Superior temporal gyrus (tissue), 1 donor: Measurements from ENCODE around the gene ELF1.
"Not testable (repeated sequence)": the region's sequence is repeated elsewhere in the genome, so short reads cannot be mapped to it uniquely, and the experiment has no call there.

Experiments
- DNase-seq: peaks from one replicate; pipeline ENCODE4 v3.0.0-alpha.2; 2016; ENCODE audit errors: extremely low spot score

The ELF1 gene

GRCh38 chr13:40983259-40983658 lies 35.9 kb downstream of the ELF1 start:
- peak; percentile 62 for DNase-seq

GRCh38 chr13:40982772-40983171 lies 36.3 kb downstream of the ELF1 start:
- DNase-seq: peak; percentile 77

DNA sequence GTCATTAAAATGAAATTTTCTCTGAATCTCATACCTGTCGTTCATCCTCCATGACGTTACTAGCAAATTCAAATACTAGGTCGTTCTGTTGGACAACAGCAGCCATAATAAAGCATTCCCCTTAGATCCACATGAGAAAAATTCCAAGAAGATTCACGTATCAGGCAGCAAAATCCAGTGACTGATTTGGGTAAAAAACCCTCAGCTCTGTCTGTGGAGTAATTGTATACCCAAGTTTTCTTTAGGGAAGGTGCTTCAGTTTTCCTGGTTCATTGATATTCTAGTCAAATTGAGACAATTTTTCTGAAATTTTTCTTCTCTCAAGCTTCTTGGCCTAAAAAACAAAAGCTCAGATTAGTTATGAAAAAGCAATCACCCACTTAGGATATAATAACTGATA lies 37.2 kb downstream of the ELF1 start:
- DNase-seq: no peak

DNA sequence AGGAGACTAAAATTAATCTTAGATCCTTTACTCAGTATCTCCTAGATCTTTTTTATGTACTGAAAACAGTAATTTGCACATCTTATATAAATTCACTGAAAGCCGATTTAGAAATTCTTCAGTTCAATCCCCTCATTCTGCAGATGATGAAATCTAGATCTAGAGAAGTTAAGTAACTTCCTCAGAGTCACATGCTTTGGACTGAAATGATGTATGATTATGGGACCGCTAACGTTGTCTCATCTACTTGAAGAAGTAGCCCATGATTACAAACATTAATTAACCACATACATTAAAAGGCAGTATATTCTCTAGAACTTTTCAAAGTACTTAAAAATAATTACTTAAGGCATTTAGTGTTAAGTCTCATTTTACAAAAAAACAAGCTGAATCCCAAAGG lies 37.8 kb downstream of the ELF1 start:
- no peak for DNase-seq

DNA sequence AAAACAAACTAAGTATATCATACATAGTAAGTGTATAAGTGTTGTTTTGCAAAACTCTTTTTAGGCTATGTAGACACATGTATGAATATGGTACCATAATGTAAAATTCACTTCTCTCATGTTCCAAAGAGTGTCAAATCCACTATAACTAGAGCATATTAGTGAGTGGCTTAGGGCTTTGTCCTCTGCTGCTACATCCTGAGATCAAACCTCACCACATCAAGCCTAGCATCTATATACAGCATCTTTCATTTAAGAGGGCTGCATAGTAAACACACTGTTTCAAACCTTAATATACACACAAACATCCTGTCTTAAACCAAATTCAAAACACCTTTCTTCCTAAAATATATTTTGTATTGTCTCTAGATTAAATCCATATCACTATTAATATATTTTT lies 38.7 kb downstream of the ELF1 start:
- no peak for DNase-seq

- DNase-seq: no peak
These were observed 39.9 kb downstream of the ELF1 start for GRCh38 chr13:40979232-40979631.

DNA sequence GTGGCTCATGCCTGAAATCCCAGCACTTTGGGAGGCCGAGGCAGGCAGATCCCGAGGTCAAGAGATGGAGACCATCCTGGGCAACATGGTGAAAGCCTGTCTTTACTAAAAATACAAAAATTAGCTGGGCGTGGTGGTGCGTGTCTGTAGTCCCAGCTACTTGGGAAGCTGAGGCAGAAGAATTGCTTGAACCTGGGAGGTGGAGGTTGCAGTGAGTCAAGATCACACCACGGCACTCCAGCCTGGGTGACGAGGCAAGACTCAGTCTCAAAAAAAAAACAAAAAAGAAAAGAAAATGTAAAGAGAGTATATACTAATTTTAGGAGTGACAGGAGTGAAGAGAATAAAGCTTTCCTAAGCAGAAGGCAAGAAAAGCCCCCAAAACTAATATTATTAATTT lies 41.0 kb downstream of the ELF1 start:
- not testable (repeated sequence) for DNase-seq

GRCh38 chr13:40975441-40975840 lies 43.7 kb downstream of the ELF1 start:
- no peak for DNase-seq

DNA sequence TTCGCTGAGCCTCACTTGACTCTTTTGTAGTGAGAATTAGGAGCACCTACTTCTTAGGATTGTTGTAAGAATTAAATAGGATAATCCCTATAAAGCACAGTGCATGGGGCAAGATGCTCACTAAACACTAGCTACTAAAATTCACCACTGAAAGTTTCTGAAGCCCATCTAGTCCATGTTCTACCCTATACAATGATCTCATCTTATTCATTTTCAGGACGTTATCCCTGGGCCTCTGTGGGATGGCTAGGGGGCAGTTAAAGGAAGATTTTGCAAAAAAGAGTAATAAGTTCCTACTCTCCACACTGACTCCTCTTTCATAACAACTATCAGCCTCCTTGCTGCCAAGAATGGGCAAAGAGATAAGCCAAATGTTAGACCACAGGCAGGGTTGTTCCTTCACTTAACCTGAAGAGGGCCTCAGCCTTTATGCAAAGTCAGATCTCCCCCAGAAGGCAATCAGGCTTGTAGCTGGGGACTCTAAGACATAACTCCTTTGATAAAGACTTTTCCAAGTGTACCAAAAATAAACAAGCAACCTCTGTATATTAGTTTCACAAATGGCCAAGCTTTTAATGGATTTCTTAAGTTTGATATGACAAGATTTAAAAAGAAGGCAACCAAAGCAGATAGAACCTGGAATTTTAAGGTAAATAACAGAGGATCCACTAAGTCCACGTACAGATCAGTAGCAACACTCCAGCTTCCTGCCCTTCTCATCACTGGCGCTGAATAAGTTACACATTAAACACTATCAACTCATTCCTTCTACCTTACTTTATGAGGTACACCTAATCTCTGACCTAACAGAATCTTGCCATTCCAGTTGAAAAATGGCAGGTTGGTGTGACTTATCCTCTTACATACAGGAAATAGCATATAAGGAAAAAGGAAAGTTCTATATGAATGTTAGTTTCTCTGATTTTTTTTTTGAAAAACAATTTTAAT lies 44.4 kb downstream of the ELF1 start:
- no peak for DNase-seq

GRCh38 chr13:40973409-40973808 lies 45.7 kb downstream of the ELF1 start:
- DNase-seq: no peak

- DNase-seq: no peak
These were observed 47.8 kb downstream of the ELF1 start for GRCh38 chr13:40971321-40971720.

DNA sequence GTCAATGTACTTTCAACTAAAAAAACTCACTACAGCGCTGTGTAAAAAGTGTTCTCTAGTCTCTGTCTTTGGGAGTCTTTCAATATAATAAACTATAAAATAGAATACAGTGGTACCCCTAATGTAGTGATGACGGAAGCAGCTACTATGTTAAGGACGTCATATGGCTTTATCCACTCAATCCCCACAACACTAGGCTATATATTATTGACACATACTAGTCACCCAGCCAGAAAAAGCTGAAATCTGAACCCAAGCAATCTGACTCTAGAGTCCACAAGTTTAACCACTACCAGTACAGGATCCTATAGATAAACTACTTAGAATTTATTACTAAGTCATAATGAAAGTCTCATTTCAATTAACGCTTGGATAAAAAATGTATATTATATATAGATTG lies 48.3 kb downstream of the ELF1 start:
- no peak for DNase-seq

DNA sequence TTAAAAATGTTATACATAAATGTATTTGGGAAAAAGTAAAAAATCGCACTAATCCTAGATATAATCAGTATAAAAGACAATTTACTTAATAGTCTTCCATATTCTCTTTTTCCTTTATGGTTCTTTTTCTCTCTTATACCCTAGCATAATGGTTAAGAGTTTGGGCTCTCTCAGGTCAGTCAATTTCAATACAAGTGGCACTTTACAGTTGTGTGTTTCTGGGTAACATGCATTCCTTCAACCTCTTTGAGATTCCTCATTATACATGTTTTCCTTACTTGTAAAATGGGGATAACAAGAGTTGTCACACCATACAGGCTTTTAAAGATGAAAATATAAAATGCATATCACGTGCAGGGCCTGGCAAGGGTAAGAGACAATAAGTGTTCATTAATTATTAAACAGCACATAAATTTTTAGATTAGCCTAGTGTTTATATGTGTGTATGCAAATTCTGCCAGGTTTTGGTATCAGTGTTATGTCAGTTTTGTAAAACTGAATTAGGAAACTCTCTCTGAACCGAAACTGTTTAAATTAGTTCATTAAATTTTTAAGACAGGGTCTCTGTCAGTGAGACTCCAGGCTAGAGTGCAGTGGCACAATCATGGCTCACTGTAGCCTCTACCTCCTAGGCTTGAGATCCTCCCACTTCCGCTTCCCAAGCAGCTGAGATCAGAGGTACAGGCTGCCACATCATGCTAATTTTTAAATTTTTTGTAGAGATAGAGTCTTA lies 49.8 kb downstream of the ELF1 start:
- no peak for DNase-seq

DNA sequence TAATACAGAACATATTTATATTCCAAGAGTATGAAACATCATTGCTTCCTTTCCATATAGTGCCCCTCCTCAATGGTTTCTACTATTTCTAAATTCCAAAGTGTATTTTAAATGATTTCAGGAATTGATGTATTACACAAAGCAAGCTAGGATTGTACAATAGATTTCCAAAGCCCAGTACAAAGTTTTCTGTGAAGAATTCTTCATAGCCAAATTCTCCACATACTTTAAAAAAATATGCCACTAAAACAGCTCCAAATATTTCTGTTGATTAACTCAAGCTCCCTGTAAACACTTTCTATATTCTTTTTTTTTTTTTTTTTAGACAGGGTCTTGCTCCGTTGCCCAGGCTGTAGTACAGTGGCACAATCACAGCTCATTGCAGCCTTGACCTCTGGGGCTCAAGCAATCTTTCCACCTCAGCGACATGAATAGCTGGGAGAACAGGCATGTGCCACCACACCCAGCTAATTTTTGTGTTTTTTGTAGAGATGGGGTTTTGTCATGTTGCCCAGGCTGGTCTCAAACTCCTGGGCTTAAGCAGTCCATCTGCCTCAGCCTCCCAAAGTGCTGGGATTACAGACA lies 50.6 kb downstream of the ELF1 start:
- DNase-seq: no peak

DNA sequence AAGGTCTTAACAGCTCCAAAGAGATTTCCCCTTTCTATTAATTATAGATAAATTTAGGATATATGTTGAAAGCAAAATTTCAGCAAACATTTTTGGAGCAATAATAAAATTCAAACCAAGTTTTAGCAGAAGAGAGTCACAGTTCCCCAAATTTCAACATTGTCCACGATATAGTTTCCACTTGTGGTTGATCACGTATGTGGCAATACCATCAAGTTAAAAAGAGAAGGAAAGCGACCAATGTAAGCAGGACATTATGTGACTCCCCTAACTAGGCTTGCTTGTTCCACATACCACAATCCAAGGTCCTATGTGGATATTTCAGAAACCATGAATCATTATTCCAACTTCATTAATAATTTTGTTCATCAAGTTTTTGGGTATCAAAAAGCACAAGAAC lies 52.8 kb downstream of the ELF1 start:
- DNase-seq: no peak

- DNase-seq: no peak
These were observed 55.2 kb downstream of the ELF1 start for GRCh38 chr13:40963927-40964326.

DNA sequence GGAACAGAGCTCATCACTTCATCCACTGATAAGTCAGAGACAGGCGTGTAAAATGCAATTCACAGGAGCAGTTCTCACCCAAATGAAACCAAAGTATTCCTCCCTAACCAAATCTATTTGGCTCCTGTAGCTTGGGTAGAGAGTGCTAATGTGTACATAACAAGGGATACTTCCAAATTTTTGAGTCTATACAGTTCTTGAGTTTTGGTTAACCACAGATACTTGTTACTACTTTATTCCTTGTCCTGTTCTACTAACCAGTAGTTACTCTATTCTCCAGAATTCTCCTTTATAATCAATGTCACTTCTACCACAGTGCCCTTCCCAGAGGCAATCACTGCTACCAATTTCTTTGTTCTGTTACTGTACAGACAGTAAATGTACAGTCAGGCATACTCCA lies 57.3 kb downstream of the ELF1 start:
- DNase-seq: no peak

- no peak for DNase-seq
These were observed 57.9 kb downstream of the ELF1 start for GRCh38 chr13:40961214-40961613.

DNA sequence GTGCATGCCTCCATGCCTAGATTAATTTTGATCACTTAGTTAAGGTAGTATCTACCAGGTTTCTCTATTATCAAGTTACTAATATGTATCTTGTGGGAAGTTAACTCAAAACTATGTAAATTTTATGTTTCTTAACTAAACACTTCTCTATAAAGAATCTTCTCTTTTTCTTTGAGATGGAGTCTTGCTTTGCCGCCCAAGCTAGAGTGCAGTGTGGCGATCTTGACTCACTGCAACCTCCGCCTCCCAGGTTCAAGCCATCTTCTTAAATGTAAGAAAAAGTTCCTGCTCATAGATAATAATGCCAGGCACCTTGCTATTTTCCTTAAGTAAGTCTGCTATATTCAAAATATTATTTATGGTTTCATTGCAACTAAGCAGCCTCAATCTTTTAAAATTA lies 58.4 kb downstream of the ELF1 start:
- DNase-seq: no peak

- no peak for DNase-seq
These were observed 60.5 kb downstream of the ELF1 start for GRCh38 chr13:40958655-40959054.

DNA sequence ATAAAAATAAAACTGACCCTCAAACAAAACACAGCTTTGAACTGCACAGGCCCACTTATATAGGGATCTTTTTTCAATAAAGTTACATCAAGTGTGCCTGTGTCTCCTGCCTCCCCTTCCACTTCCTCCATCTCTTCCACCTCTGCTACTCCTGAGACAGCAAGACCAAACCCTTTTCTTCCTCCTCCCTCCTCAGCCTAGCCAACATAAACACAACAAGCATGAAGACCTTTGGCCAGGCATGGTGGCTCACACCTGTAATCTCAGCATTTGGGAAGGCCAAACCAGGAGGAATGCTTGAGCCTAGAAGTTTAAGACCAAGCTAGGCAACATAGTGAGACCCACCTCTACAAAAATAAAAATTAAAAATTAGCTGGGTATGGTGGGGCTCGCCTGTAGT lies 72.6 kb downstream of the ELF1 start:
- no peak for DNase-seq

DNA sequence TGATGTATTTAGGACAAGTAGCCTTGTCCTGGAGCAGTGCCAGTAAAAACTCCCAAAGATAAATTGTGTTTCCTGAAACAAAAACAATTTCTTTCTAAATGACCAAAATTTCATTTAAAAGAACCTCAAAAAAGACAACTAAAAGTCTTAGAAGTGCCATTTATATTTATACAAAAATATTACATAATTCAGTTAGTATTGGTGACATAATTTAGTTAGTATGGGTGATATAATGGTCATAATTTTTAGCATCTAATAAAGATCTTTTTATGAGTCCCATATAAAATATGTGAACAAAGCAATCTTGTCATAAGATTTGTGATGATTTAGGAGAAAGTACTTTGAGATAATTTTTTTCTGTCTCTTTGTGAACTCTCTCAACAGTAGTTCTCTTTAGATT lies 76.0 kb downstream of the ELF1 start:
- no peak for DNase-seq

- no peak for DNase-seq
These were observed 77.5 kb downstream of the ELF1 start for GRCh38 chr13:40941581-40941980.
